Measurements from ENCODE around the gene MACROD1. TPM values are rescaled to one million over a fixed set of nuclear protein-coding genes. Genes with fewer than 3 reads are reported as not detected.

The MACROD1 gene
- total RNA-seq, 4 donors from 2014 or later: 10.4 to 31.5 (median 19.5) TPM

DNA sequence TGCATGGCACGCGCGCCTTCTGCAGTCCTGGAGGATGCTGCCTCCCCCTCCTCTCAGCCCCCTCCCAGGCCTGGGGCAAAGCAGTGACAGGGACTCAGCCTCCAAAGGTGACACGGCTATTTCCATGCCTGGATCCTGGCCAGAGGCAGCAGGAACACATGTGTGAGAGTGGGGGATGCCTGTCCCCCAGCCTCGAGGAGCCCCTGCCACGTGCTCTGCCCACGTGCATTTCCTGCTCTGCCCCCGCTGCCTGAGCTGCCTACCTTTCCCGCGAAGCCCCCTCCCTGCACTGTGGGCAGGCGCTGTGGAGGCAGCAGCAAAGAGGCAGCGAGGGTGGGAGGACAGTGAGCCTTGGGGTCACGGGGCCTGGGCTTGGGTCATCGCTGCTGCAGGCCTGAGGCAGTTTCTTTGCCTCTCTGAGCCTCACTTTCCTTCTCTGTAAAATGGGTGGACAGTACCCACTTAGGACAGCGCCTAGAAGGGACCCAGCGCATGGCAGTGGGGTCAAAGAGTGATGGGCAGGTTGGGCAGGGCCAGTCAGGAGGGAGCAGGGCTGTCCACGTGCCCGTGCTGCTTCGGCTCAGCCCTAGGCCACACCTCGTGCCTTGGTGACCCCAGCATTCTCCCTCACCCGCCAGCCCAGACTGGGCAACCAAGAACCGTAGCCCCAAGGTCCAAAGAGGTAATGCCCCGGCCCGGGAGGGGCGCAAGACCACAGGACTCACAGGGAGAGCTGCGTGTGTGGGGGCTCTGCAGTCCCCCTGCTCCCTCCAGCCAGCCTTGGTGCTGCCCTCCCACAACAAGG is 81.6 kb downstream of the MACROD1 start:
- peaks cover 0 to 24% (median 0%) of the 10 kb centered on the region in 3 donors for H3K4me1 ChIP-seq
- no peak overlapping the region for H3K27ac ChIP-seq
- no peaks in the 10 kb centered on the region for H3K36me3 ChIP-seq
- no peak overlapping the region for H3K4me3 ChIP-seq
- no peaks in the 10 kb centered on the region for H3K27me3 ChIP-seq
- no peak for TF ChIP-seq POLR2A (IDR thresholded peaks at IDR 0.05)
- TF ChIP-seq, protein P1, sequence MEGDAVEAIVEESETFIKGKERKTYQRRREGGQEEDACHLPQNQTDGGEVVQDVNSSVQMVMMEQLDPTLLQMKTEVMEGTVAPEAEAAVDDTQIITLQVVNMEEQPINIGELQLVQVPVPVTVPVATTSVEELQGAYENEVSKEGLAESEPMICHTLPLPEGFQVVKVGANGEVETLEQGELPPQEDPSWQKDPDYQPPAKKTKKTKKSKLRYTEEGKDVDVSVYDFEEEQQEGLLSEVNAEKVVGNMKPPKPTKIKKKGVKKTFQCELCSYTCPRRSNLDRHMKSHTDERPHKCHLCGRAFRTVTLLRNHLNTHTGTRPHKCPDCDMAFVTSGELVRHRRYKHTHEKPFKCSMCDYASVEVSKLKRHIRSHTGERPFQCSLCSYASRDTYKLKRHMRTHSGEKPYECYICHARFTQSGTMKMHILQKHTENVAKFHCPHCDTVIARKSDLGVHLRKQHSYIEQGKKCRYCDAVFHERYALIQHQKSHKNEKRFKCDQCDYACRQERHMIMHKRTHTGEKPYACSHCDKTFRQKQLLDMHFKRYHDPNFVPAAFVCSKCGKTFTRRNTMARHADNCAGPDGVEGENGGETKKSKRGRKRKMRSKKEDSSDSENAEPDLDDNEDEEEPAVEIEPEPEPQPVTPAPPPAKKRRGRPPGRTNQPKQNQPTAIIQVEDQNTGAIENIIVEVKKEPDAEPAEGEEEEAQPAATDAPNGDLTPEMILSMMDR (IDR thresholded peaks at IDR 0.05): no peak
- intact Hi-C loops (cut with DNase I): no loop called here
- no peaks in the 10 kb centered on the region for H3K9me3 ChIP-seq
- no peak for DNase-seq
- 43 to 92% methylated on average over 2 to 9 of the region's 26 CpGs for WGBS, 2 donors

DNA sequence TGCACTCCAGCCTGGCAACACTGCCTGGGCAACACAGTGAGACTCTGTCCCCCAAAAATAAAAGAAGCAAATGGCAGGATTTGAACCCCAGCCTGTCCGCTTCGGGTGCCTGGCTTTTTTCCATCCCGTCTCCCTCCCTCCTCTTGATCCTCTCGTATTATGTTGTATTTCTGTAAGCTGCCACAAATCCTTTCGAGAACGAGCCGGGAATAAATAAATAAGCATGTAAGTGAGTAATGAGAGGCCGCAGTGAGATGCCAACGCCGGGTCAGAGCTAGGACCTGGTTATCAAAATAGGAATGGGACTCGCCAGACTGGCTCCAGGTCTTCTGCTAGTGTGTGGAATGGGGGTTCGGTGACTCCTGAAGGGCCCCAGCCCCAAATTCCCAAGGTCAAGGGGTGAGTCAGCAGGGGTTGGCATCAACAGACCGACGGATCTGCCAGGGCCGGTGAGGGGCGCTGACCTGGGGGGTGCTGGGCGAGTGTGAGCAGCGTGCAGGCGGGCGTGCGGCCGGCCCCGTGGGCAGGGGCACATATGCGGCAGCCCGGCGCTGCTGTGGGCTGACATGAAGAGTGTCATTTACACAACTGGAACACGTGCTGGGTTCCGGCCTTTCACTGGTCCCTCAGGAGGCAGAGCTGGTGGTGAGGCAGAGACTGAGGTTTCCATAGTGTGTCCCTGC is 82.4 kb downstream of the MACROD1 start:
- peaks cover 0 to 16% (median 0%) of the 10 kb centered on the region in 3 donors for H3K4me1 ChIP-seq
- H3K4me3 ChIP-seq: no peak overlapping the region
- H3K27ac ChIP-seq: no peak overlapping the region
- WGBS, 2 donors: 74 to 82% methylated on average over 7 to 15 of the region's 28 CpGs
- TF ChIP-seq, protein P1 (IDR thresholded peaks at IDR 0.05): no peak
- no peak for TF ChIP-seq POLR2A (IDR thresholded peaks at IDR 0.05)
- intact Hi-C loops (cut with DNase I): no loop called here
- no peaks in the 10 kb centered on the region for H3K9me3 ChIP-seq
- no peak for DNase-seq
- no peaks in the 10 kb centered on the region for H3K36me3 ChIP-seq
- H3K27me3 ChIP-seq: no peaks in the 10 kb centered on the region

DNA sequence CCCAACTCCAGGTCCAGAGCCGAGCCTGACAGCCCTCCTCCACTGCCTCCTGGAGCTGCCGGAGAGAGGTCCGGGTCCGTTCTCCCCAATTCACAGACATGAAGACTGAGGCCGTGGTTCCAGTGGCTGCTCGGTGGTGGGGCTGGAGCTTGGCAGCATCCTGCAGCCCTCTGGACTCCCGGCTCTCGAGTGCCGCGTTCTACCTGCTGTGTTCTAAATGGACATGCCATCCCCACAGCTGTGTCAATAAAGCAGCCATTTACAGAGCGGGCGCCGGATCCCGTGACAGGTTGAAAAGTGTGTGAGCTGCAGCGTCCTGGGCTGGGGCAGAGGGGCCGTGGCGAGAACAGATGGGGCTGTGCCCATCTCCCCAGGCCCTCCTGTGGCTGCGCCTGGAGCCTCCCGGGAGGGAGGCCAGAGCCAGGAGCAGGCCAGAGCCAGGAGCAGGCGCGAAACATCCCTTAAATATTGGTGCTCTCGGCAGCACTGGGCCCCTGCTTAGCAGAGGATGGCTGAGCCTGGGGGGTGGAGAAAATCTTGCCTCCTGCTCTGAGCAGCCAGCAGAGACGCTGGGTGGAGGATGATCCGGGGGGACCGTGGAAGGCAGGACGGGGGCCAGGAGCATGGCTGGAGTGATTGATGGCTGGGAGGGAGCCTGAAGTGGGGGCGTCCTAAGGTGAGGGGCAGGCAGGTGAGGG is 84.0 kb downstream of the MACROD1 start:
- no peak for TF ChIP-seq POLR2A (IDR thresholded peaks at IDR 0.05)
- TF ChIP-seq, protein P1 (IDR thresholded peaks at IDR 0.05): no peak
- 79 to 84% methylated on average over 8 to 9 of the region's 27 CpGs for WGBS, 2 donors
- Histone ChIP-seq H3K4me1 (peaks cover 0 to 8% (median 0%) of the 10 kb centered on the region in 3 donors), H3K27ac (no peak overlapping the region), H3K4me3 (no peak overlapping the region), H3K36me3 (no peaks in the 10 kb centered on the region), H3K27me3 (no peaks in the 10 kb centered on the region), H3K9me3 (no peaks in the 10 kb centered on the region)
- DNase-seq: no peak
- intact Hi-C loops (cut with DNase I): no loop called here

DNA sequence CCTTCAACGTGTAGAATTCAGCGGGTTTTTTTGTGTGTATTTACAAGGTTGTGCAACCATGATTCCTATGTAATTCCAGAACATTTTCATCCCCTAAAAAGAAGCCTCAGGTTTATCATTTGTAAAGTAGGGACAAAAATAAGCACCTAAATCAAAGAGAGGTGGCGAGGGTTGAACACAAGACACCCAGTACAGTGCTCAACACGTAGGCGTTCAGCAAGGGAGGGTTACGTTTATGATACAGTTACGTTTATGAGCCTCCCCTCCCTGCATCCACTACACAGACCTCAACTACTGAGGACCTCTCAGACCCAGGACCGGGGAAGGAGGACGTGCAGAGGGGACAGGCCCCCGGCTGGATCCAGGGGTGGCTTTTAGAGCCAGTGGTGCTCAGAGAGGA is 85.5 kb downstream of the MACROD1 start:
- WGBS, 2 donors: 81 to 95% methylated on average over 10 of the region's 10 CpGs
- no peak for DNase-seq
- H3K4me1 ChIP-seq: no peaks in the 10 kb centered on the region
- intact Hi-C loops (cut with DNase I): no loop called here
- no peaks in the 10 kb centered on the region for H3K27me3 ChIP-seq
- H3K4me3 ChIP-seq: no peak overlapping the region
- no peaks in the 10 kb centered on the region for H3K9me3 ChIP-seq
- TF ChIP-seq, protein P1 (IDR thresholded peaks at IDR 0.05): no peak
- no peak for TF ChIP-seq POLR2A (IDR thresholded peaks at IDR 0.05)
- no peak overlapping the region for H3K27ac ChIP-seq
- H3K36me3 ChIP-seq: no peaks in the 10 kb centered on the region

DNA sequence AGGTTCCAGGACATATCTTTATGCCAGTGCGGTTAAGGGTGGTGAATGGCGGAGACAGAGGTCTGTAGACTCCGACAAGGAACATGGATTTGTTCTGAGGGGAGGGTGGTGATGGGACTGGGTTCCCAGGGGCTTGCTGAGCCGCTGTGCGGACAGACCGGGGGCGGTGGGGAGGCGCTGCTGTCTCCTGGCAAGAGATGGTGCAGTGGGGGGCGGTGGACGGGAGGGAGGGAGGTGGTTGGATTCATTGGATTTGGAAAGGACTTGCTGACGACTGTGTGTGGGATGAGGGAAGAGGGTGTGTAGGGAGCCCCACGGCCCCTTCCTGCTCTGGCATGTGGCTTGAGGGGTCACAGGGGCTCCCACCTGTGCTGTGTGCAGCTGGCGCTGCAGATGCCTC is 87.0 kb downstream of the MACROD1 start:
- Histone ChIP-seq H3K4me3 (no peak overlapping the region), H3K36me3 (no peaks in the 10 kb centered on the region), H3K9me3 (no peaks in the 10 kb centered on the region), H3K27me3 (no peaks in the 10 kb centered on the region), H3K27ac (no peak overlapping the region), H3K4me1 (peaks cover 0 to 7% (median 0%) of the 10 kb centered on the region in 3 donors)
- no peak for DNase-seq
- TF ChIP-seq POLR2A (IDR thresholded peaks at IDR 0.05): no peak
- TF ChIP-seq, protein P1 (IDR thresholded peaks at IDR 0.05): no peak
- intact Hi-C loops (cut with DNase I): no loop called here
- WGBS, 2 donors: 73 to 90% methylated on average over 11 to 13 of the region's 13 CpGs
